NCI-H2227 (cell line): ENCODE data around the gene EFCAB6.

ENCODE experiments used
- DNase-seq: peaks from one replicate; lab custom pipeline; 2025; ENCODE audit not compliant: unreplicated experiment; lab: John Stamatoyannopoulos, UW

Gene EFCAB6

DNA sequence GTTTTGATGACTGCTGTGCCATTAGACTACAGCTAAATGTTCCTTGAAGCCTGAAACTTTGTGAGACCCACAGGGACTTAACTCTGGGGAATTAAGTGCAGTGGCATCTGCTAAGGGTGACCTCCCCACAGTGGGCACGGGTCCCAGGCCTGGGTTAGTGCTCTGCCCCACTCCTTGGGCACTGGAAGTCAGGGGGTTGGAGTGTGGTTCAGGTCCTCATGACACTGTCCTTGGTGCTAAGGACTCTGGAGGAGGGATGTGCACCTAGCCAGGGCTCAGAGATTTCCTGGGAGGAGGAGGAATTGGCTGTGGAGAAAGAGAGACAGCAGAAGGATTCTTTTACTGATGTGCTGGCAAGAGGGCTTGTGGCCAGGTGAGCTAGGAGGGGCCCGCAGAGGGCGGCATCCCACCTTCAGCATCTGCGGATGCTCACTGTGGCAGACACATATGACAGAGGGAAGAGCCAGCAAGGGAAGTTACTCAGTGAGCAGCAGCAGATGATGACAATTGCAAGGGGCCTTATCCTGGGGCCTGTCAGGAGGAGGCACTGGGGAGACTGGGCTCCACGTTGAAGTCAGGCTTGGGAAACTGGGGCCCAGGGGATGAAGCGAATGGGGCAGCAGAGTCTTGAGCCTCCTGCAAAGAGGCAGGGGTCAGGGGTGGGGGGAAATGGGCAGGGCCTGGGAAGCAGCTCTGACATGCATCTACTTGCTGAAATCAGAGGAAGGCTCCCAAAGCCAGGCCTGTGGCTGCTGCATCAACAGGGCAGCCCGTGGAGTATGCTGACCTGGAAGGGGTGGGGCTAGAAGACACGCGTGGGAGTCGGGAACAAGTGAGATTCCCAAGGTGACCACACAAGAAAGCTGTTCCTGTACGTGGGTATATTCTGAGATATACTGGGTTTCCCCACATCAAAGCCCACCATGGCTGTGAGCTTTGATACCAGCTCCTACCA, 256.3 kb downstream of the EFCAB6 start:
- no peak for DNase-seq

GRCh38 chr22:43554694-43555365, 257.3 kb downstream of the EFCAB6 start:
- no peak for DNase-seq

GRCh38 chr22:43554259-43554636, 257.9 kb downstream of the EFCAB6 start:
- DNase-seq, result no peak

- DNase-seq, result no peak
These were observed 258.4 kb downstream of the EFCAB6 start for GRCh38 chr22:43553451-43554258.

GRCh38 chr22:43550672-43551071, 261.4 kb downstream of the EFCAB6 start:
- DNase-seq, result no peak

- DNase-seq, result no peak
These were observed 262.0 kb downstream of the EFCAB6 start for GRCh38 chr22:43550024-43550620.

DNA sequence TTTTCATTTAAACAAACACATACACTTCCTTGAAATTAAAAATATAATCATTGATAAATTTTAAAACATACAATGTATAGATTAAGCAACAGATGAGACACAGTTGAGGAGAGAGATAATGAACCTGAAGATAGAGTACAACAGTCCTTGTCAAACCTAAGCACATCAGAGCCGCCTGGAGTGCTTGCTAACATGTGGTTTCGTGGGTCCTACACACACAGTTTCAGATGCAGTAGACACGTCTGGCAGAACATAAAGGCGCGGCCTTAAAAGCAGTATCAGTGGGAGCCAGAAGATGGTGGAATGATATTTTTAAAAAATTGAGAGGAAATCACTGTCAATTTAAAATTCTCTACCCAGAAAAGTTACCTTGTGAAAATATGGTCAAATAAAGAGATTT, 265.9 kb downstream of the EFCAB6 start:
- DNase-seq, result no peak

DNA sequence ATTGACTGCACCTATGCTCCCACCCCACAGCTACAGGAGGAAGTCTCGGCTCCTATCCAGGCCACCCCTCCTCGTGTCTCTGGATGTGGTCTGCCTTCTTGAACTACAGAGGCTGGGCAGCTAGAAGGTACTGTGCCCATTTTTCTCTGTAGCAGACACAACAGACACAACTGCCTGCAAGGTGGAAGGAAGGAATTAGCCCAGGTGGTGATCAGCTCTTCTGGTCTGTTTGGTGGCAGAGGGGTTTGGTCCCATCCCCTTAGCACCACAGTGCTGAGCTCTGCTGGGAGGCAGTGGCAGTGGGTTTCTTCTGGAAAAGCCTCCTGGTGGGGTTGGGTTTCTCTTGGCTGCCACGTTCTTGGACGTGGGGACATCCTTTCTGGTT, 267.8 kb downstream of the EFCAB6 start:
- DNase-seq, result no peak

DNA sequence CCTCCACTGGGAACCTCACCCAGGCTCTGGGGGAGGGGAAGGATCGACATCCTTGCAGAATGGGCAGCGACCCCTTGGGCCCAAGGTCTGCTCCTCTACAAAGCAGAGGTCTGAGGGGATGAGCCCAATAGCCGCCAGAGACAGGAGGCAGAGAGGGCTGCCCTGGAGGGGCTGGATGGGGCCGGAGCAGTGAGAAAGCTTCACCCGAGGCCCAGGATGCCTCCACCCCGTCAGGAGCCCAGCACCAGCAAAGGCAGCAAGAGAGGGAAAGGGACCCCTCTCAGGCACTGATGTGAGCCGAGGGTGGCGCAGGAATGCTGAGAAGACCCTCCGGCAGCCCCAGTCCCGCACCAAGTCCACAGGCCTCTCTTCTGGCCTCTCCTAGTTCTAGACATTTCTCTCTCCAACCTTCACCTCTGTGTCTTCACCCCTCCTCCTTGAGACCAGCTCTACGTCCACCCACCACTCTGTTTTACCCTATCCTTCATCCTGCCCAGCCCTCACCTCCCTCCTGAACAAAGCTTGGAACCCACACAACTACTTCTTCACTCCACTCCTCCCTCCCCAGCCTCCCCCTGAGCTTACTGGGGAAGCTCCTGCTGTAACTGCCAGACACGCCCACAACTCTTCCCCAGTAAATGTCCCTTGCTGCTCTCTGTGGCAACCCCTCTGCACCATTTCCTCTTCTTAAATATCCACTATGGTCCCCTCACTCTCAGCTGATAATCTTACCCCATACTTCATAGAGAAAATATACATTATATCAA, 268.4 kb downstream of the EFCAB6 start:
- no peak for DNase-seq

- no peak for DNase-seq
These were observed 269.2 kb downstream of the EFCAB6 start for GRCh38 chr22:43542681-43543521.

DNA sequence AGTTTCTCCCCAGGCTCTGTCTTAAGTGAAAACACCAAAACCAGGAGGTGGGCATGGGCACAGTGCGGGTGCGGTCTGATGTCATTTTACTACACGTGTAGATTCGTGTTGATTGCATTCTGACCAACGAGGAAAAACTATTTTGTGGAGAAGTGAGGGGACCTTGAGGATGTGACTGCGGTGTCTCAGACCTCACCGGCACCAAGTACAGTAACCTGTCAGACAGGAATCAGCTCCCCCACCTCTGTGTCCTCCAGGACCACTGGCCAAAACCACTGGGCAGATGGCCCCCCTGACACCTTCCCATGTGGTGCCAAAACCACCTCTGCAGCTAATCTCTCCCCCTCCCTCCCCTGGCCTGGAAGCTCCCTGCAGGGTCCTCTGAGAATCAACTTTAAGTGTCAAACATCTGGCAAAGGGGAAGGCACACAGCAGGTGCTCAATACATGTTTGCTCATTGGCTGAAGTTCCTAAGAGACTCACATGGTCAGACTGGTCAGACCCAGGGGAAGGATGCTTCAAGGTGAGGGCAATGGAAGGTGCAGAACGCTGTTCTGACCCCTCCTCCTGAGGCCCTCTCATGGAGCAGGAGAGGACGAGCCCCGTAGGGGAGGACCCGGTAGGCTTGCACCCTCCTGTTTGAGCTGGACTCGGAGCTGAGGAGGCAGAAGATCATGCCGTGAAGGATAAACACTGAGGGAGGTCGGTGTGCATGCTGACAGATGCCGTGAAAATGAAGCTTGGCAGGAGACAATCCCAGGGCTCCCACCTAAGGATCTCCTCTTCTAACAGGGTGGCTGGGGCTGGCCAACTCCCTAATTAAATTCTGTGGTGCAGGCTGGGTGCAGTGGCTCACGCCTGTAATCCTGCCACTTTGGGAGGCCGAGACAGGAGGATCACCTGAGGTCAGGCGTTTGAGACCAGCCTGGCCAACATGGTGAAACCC, 270.4 kb downstream of the EFCAB6 start:
- DNase-seq, result no peak

GRCh38 chr22:43541022-43541421, 271.1 kb downstream of the EFCAB6 start:
- DNase-seq, result no peak

GRCh38 chr22:43540529-43540923, 271.6 kb downstream of the EFCAB6 start:
- DNase-seq, result no peak

DNA sequence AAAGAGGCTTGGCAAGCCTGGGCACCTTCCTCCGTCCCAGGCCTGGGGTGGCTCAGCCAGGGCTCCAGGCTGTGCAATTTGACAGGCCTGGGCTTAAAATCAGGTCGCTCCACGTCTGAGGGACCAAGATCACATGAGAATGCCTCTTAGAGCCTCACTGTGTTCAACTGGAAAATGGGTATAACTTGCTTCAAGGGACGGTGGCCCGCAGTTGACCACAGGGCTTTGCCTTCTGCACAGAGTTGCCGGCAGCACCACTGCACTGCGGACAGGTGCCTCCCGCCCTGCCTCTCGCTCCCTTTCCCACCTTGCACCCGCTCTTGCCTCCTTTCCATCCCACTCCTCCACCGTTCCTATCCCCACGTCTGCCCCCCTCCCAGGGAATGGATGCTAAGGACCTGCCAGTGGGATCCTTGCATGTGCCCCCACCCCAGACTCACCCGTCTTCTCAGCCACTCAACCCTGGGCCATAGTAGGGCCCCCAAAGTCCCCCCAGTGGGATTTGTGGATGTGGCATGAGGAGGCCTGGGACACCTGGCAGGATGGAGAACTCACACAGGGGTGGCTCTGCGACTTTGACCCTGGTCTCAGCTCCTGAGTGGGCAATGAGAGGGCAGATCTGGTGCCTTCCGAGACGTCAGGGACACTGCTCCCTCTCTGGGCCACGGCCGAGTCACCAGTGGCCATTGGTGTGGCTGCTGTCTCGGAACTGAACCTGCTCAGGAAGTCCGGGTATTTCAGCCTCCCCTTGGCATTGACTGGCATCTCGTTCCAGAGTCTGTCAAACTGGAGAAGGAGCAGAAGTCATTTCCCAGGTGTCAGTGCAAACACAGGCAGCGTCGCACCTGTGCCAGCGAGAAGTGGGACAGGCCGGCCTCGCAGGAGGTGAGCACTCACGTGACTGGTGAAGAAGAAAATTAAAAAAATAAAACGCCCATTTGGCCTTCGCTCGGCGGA, 272.3 kb downstream of the EFCAB6 start:
- no peak for DNase-seq

DNA sequence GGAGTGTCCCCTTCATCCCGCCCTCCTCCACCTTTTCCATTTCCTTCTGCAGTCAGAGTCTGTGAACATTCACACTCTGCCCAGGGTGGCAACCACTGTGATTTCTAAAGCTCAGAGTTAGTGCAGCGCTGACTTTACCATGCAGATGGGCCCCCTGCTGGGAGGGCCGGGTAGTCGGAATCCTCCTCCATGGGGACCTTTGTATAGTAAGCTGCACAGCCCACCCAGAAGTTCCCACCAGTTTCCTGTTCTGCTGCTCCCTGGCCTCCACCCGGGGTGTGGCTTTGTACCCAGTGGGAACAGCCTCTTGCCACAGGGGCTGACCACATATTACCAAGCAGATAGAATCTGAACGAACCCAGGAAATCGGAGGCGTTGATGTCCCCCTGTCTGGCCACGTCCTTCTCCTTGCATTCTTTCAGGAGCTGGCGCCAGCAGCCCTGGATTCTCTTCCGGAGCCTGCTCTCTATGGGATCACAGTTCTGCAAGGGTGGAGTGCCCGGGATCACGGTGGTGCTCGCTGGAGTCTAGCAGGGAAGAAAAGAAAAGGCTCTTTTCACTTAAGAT, 275.0 kb downstream of the EFCAB6 start:
- DNase-seq, result no peak

DNA sequence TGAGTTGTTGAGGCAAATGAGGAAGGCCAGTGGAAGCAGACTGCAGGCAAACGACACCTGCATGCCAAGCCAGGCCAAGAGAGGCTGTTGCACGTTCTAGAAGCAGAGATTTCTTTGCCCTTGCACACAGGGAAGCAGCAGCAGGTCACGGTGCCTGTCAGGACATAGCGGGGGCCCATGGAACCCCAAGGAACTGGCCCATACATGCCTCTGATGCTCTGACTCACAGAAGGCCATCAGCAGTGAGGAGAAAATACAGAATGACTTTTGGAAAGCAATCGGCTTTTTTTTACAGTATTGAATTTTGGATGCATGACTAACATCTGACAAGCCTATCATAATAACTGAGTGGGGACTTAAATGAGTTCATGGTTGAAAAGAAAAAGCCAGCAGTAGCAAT, 276.4 kb downstream of the EFCAB6 start:
- DNase-seq, result no peak

GRCh38 chr22:43535336-43535735, 276.8 kb downstream of the EFCAB6 start:
- no peak for DNase-seq
